HFF-Myc (cell line): ENCODE results near the gene ENTHD1.
"Not testable (repeated sequence)": the region's sequence is repeated elsewhere in the genome, so short reads cannot be mapped to it uniquely, and the experiment has no call there.

Experiments used
- DNase-seq: peaks from one replicate; pipeline ENCODE4 v3.0.0-alpha.2; 2011; ENCODE audit warnings: low read depth; ENCODE audit errors: extremely low read depth
- H3K4me3 ChIP-seq: replicated peaks from 2 replicates; pipeline ENCODE4 v1.5.1; 2011; ENCODE audit warnings: low read depth, mild to moderate bottlenecking, control low read depth, low read length
- CTCF ChIP-seq: IDR thresholded peaks from 2 replicates; pipeline ENCODE4 v1.5.1; 2012; ENCODE audit warnings: mild to moderate bottlenecking, low read depth, low read length, control low read depth; ENCODE audit errors: missing control alignments

ENTHD1 gene

GRCh38 chr22:39851606-39852315, 41.8 kb downstream of the ENTHD1 start:
- no peak for TF ChIP-seq CTCF
- H3K4me3 ChIP-seq = no peak overlapping the region
- DNase-seq = no peak

- DNase-seq = no peak
- no peak overlapping the region for H3K4me3 ChIP-seq
- TF ChIP-seq CTCF = no peak
Observed at GRCh38 chr22:39847477-39847876, 46.1 kb downstream of the ENTHD1 start.

GRCh38 chr22:39846539-39846938, 47.0 kb downstream of the ENTHD1 start:
- DNase-seq, H3K4me3 ChIP-seq: not testable (repeated sequence)

- TF ChIP-seq CTCF = no peak
- no peak for DNase-seq
- no peak overlapping the region for H3K4me3 ChIP-seq
Observed at GRCh38 chr22:39845529-39845928, 48.0 kb downstream of the ENTHD1 start.

GRCh38 chr22:39839917-39840510, 53.5 kb downstream of the ENTHD1 start:
- TF ChIP-seq CTCF = no peak
- no peak overlapping the region for H3K4me3 ChIP-seq
- DNase-seq = no peak

GRCh38 chr22:39839204-39839603, 54.4 kb downstream of the ENTHD1 start:
- H3K4me3 ChIP-seq = no peak overlapping the region
- no peak for TF ChIP-seq CTCF
- no peak for DNase-seq

- H3K4me3 ChIP-seq = no peak overlapping the region
- no peak for TF ChIP-seq CTCF
- no peak for DNase-seq
Observed at GRCh38 chr22:39833610-39834009, 60.0 kb downstream of the ENTHD1 start.
